ENCODE data around the gene EPN2. TPM values are rescaled to one million over a fixed set of nuclear protein-coding genes. Genes with fewer than 3 reads are reported as not detected.

Gene EPN2
- total RNA-seq, 4 donors from 2014 or later, result 23.9 to 35.1 (median 34.1) TPM

GRCh38 chr17:19319771-19320505, 82.8 kb downstream of the EPN2 start:
- Histone ChIP-seq H3K27ac (no peak overlapping the region), H3K4me3 (no peak overlapping the region), H3K36me3 (no peaks in the 10 kb centered on the region), H3K27me3 (no peaks in the 10 kb centered on the region), H3K4me1 (peaks cover 0 to 8% (median 2%) of the 10 kb centered on the region in 4 donors), H3K9me3 (no peaks in the 10 kb centered on the region)
- DNase-seq, result no peak
- TF ChIP-seq POLR2A (IDR thresholded peaks at IDR 0.05) (no peak), CTCF (IDR thresholded peaks at IDR 0.05) (no peak)

DNA sequence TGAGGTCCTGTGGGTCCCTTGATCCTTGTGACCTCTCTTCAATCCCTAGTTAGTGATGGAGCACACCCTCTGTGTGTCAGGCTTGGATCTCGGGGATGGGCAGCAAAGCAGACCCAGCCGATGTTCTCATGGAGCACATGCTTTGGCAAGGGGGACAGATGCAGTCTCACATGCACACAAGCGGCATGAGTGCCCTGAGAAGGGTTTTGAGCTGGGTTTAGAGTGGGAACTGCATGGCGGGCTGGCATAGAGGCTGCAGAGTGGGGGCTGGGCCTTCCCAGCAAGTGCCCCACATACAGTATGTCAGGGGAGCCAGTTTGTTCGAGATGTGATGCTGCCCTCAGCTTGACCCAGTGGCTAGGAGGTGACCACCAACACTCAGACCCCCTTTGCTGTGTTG, 83.7 kb downstream of the EPN2 start:
- TF ChIP-seq POLR2A (IDR thresholded peaks at IDR 0.05), result no peak
- no peak for TF ChIP-seq CTCF (IDR thresholded peaks at IDR 0.05)
- DNase-seq, result no peak
- H3K4me3 ChIP-seq, result no peak overlapping the region

GRCh38 chr17:19321481-19322128, 84.4 kb downstream of the EPN2 start:
- Histone ChIP-seq H3K4me1 (peaks cover 0 to 8% (median 2%) of the 10 kb centered on the region in 4 donors), H3K36me3 (no peaks in the 10 kb centered on the region), H3K9me3 (no peaks in the 10 kb centered on the region), H3K27ac (no peak overlapping the region), H3K4me3 (no peak overlapping the region), H3K27me3 (no peaks in the 10 kb centered on the region)
- DNase-seq, result no peak
- no peak for TF ChIP-seq POLR2A (IDR thresholded peaks at IDR 0.05)
- no peak for TF ChIP-seq CTCF (IDR thresholded peaks at IDR 0.05)

More for the DNA sequence above, 83.7 kb downstream of the EPN2 start:
- no peaks in the 10 kb centered on the region for H3K27me3 ChIP-seq
- H3K9me3 ChIP-seq, result no peaks in the 10 kb centered on the region
- H3K36me3 ChIP-seq, result no peaks in the 10 kb centered on the region
- H3K4me1 ChIP-seq, result peaks cover 0 to 8% (median 2%) of the 10 kb centered on the region in 4 donors
- no peak overlapping the region for H3K27ac ChIP-seq

DNA sequence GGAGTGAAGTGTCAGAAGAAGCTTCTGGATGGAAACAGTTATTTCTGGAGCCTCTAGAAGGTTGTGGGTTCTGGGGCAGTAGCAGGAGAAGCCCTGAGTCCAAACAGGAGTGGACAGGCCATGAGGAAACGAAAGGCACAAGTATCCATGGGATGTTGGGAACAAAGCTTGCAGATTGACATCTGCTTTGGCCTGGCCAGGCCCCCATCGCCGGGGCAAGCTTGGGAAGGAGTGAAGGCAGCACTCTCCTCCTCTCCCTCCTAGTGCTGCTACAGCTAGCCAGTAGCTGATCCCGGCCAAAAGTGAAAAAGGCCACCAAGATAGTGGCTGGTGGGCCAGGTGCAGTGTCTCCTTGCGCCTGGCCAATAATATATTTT, 85.0 kb downstream of the EPN2 start:
- no peak for DNase-seq
- H3K4me1 ChIP-seq, result peaks cover 0 to 5% (median 0%) of the 10 kb centered on the region in 4 donors
- H3K36me3 ChIP-seq, result no peaks in the 10 kb centered on the region
- no peak for TF ChIP-seq CTCF (IDR thresholded peaks at IDR 0.05)
- no peak for TF ChIP-seq POLR2A (IDR thresholded peaks at IDR 0.05)
- no peak overlapping the region for H3K4me3 ChIP-seq
- H3K27ac ChIP-seq, result no peak overlapping the region
- no peaks in the 10 kb centered on the region for H3K27me3 ChIP-seq
- H3K9me3 ChIP-seq, result no peaks in the 10 kb centered on the region

DNA sequence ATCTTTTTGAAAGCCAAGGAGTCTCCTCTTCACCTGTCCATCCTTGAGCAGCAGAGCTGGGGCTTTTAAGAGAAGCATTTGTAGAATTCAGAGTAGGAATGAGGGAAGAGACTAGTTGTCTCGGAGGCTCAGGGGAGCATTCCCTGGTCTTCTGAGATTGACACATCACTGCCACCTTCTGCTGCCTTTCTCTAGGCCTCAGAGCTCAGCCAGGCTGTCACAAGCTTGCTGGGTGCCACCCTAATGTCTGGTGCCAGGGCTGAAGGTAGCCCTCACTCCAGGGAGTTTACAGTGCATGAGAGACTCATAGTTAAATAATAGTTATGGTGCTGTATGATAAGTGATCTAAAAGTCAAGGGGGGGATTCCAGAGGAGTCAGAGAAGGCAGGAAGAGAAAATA, 85.7 kb downstream of the EPN2 start:
- TF ChIP-seq CTCF (IDR thresholded peaks at IDR 0.05) (no peak), POLR2A (IDR thresholded peaks at IDR 0.05) (no peak)
- no peak overlapping the region for H3K27ac ChIP-seq
- H3K27me3 ChIP-seq, result no peaks in the 10 kb centered on the region
- no peak overlapping the region for H3K4me3 ChIP-seq
- no peaks in the 10 kb centered on the region for H3K9me3 ChIP-seq
- no peaks in the 10 kb centered on the region for H3K4me1 ChIP-seq
- DNase-seq, result no peak
- no peaks in the 10 kb centered on the region for H3K36me3 ChIP-seq
